ENCODE results near the gene LCN1.

LCN1 gene

DNA sequence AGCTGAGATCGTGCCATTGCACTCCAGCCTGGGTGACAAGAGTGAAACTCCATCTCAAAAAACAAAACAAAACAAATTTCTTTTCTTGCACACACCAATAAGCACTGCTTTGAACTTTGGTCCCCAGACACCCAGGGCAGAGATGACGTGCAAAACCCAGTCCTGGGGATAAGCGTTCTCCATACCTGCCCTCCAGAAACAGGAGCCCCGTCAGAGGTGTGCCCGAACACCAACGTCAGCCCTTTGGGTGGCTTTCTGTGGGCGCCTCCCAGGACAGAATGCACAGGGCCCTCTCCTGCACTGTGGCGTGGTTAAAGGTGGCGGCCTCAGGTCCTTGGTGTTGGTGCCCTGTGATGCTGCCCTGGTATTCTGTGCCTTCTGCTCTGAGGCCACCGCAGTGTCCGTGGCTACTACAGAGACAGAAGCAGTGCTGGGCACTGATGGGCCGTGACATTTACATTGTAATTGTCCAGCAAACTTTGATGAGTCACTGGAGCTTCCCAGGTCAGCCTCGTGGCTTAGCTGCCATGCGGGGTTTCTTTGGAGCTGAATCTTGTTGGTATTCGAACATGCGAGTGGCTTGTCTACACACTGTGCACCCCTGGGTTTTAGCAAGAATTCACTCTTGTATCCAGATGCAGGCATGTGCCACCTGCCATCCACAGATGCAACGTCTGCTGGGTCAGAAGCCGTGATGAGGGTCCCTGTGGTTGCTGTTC is 31.9 kb upstream of the LCN1 start:
- no peak for FAIRE-seq

DNA sequence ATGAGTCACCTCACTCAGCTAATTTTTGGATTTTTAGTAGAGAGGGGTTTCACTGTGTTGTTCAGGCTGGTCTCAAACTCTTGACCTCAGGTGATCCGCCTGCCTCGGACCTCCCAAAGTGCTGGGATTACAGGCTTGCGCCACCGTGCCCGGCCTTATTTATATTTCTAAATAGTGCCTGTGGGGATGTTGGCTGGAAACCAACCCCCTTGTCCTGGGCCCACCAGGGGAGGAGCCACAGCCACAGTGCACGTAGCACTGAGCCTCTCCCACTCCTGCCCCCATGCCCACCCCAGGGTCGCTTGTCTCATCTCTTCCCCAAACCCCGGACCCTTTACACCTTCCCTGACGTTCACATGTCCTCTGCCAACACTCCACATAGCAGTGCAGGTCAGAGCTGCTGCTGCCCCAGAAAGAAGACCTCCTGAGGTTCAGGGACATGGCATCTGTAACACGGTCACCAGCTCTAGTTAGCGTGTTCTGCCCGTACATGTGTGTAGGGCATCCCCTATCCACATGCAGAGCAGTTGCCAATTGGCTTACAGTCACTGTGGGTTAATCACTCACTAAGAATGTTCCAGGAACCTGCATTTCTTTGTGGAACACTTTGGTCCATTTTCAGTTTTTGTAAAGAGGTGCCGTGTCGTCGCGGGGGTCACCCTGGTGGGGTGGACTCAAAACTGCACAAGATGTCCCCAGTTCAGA is 30.9 kb upstream of the LCN1 start:
- FAIRE-seq, result no peak

DNA sequence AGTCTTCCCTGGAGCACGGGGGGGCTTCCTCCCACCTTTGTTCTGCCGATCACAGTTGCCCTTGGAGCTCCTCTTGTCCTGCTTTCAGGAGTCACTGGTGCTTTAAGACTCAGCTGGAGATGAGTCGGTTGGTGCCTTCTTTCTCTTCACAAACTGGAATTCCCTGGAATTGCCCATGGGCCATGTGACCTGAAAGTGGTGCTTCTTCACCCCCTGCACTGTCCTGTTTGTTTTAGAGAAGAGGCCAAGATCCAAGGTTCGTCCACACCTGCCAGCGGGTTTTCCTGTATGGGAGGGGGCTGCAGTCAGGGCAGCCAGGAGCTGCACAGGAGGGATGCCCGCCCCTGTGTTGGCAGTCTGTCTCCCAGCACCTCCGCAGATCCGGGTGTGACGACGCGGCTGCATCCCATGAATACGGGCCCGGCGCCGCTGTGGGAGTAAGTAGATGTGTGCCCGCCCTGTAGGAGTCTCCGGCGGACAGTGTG is 30.2 kb upstream of the LCN1 start:
- no peak for FAIRE-seq

DNA sequence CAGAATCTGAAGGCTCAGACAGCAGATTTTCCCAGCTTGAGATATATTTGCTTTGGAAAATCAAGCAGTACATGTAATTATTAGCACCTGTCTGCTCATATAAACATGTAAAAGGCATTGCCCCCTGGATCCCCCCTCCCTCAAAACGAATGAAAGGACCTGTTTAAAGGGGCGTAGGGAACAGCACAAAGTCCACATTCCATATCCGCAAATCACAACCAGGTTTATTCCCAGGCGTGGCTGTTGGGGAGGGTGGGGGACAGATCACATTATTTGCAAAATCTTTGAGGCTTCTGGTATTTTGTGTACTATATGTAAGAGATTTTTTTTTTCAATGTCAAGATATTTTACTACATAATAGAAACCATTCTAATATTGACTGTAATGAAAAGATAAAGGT is 29.5 kb upstream of the LCN1 start:
- FAIRE-seq, result no peak

- no peak for FAIRE-seq
These were observed 28.2 kb upstream of the LCN1 start for GRCh38 chr9:135492886-135493669.

GRCh38 chr9:135494791-135495559 is 26.3 kb upstream of the LCN1 start:
- FAIRE-seq, result no peak

GRCh38 chr9:135498381-135499126 is 22.7 kb upstream of the LCN1 start:
- no peak for FAIRE-seq

GRCh38 chr9:135499326-135500070 is 21.7 kb upstream of the LCN1 start:
- FAIRE-seq, result no peak

- FAIRE-seq, result no peak
These were observed 21.1 kb upstream of the LCN1 start for GRCh38 chr9:135500071-135500524.

DNA sequence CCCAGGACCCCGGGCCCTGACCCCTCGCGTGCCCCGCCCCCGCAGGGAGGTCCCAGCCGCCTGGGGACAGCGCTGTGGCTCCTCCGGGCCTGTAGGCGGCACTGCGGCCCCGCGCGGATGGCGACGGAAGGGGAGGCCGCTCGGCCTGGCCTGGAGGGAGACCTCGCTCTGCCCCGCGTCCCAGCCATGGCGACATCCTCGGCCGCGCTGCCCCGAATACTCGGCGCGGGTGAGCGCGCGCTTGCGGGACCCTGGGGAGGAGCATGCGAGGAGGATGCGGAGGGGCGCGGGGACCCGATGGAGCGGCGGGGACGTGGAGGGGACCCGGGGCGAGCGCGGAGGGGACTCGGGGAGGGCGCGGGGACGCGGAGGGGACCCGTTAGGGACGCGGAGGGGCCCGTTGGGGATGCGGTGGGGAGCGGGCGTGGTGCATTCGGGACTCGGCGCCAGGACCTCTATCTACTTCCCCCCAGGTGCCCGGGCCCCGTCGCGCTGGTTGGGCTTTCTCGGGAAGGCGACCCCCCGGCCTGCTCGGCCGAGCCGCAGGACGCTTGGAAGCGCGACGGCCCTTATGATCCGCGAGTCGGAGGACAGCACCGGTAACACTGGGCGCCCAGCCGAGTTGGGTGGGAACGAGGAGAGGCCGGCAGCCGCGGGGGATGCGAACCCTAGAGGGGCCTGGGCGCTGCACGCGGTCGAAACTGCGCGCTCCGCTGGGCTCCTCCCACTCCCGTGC is 20.5 kb upstream of the LCN1 start, which contains the start of gene MRPS2:
TSS of gene MRPS2 (plus strand) at position 158 of the 736 bp plus-strand sequence. CDS start at position 187, 29 bp downstream.
- FAIRE-seq, result no peak

DNA sequence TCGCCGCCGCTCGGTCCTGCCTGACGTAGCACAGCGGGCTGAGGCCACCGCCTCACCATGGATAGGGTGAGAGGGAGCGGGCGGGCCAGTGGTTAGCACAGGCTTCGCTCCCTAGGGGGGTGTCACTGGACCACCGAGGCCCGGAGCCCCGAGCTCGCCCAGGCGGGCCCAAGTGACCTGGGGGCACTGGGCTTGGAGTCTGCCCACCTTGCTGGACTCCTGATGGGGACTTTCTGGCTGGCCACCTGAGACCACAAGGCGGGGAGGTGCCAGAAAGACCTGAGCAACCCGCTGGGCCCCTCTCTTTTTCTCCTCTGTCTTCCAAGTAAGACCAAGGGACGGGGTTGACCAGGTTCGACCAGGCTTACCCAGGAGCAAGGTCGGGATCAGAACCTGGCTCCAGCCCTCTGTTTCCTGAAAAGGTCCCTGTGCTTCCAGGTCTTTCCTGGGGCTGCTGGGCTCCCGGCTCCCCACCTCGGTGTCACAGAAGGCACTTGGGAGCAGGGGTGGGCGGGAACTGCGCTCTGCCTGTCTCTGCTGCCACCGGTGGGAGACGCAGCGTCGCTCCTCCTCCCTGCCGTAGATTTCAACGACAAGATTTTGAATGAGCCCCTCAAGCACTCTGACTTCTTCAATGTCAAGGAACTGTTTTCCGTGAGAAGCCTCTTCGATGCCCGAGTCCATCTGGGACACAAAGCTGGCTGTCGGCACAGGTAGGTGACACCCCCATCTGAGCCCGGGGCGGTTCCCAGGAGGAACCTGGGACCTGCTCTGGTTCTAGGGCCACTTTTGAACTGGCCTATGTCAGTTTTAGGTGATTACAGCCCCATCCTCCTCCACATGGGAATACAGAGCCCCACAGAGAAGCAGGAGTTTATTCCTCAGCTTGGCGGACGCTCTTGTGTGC is 19.7 kb upstream of the LCN1 start:
- no peak for FAIRE-seq

DNA sequence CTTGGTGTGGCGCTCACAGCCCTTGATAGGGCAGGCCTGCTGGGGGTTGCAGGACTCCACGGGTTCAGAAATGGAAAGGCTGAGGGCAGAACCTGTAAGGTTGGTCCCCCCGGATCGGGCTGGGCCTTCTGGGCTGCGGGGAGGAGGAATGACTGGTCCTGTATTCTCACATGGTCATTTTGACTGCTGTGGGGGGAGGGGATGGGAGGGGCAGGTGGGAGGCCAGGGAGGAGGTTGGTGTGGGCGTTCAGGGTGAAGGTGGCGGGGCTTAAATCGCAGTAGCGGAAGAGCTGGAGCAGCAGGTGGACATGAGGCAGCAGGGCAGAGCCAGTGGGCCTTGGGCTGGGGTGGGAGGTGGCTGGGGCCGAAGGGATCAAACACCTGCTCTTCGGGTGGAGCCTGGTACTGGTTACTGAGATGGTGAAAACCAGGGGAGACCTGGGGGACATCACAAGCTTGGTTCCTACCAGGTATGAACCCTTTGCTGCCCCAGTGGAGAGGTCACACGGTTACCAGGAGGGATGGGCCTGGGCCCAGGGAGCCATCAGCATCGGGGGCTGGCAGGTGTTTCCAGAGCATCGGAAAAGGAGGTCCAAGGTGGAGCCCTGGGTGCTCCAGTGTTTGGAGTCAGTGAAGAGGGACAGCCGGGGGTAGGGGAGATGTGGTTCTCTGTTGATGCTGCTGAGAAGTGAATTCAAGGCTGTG is 18.9 kb upstream of the LCN1 start:
- FAIRE-seq, result no peak

DNA sequence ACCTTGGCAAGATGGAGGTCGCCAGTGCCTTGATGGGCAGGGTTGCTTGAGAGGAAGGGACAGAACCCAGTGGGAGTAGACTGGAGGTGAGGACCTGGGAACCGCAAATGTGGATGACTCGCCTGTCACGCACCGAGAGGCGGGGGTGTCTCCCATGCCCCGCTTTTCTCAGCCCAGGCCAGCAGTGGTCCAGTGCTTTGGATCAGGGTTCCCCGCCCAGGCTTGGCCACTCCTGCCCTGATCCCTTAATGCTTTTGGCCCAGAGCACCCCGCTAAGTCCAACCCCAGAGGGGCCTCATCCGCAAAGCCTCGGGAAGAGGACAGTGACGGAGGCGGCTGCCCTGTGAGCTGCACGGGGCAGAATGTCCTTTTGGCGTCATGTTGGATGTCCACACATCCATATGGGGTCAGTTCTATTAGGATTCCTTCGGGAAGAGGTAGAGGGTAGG is 18.3 kb upstream of the LCN1 start:
- no peak for FAIRE-seq

GRCh38 chr9:135503371-135504261 is 17.6 kb upstream of the LCN1 start:
- FAIRE-seq, result no peak

- no peak for FAIRE-seq
These were observed 16.7 kb upstream of the LCN1 start for GRCh38 chr9:135504262-135505243.

Data from A204.1 (cell line).